ENCODE data around the gene RNF157. TPM values are rescaled to one million over a fixed set of nuclear protein-coding genes. Genes with fewer than 3 reads are reported as not detected.

The RNF157 gene
- total RNA-seq, 1 donor from 2014 or later = 3.1 TPM

GRCh38 chr17:76120658-76121008, 119.7 kb downstream of the RNF157 start:
- Mint-ChIP-seq H3K9me3 (no peaks in the 10 kb centered on the region), H3K36me3 (ENCODE audit: low read depth) (no peaks in the 10 kb centered on the region), H3K27me3 (peaks cover 3% of the 10 kb centered on the region), H3K4me1 (peaks cover 17% of the 10 kb centered on the region), H3K27ac (no peak overlapping the region), H3K4me3 (no peak overlapping the region)
- DNase-seq (no peak), ATAC-seq (ENCODE audit: low read depth) (no peak)
- POLR2A ChIA-PET = interaction anchor here (2.4 to 13.5 kb wide), 3 partner anchors 60 to 159 kb away, joined by 7 to 257 read pairs (median 67); partner anchors contain the start of gene UBALD2
- TF ChIP-seq CTCF (IDR thresholded peaks at IDR 0.05) = no peak
- intact Hi-C loops (cut with micrococcal nuclease) = loop anchor here (1.0 to 5.0 kb wide), 6 partner anchors 20 to 287 kb away; partner anchors contain the start of gene FOXJ1
- CTCF ChIA-PET = interaction anchor here (1.2 to 11.2 kb wide), 17 partner anchors 10 to 277 kb away, joined by 3 to 228 read pairs (median 5); no protein-coding TSS in a partner anchor

DNA sequence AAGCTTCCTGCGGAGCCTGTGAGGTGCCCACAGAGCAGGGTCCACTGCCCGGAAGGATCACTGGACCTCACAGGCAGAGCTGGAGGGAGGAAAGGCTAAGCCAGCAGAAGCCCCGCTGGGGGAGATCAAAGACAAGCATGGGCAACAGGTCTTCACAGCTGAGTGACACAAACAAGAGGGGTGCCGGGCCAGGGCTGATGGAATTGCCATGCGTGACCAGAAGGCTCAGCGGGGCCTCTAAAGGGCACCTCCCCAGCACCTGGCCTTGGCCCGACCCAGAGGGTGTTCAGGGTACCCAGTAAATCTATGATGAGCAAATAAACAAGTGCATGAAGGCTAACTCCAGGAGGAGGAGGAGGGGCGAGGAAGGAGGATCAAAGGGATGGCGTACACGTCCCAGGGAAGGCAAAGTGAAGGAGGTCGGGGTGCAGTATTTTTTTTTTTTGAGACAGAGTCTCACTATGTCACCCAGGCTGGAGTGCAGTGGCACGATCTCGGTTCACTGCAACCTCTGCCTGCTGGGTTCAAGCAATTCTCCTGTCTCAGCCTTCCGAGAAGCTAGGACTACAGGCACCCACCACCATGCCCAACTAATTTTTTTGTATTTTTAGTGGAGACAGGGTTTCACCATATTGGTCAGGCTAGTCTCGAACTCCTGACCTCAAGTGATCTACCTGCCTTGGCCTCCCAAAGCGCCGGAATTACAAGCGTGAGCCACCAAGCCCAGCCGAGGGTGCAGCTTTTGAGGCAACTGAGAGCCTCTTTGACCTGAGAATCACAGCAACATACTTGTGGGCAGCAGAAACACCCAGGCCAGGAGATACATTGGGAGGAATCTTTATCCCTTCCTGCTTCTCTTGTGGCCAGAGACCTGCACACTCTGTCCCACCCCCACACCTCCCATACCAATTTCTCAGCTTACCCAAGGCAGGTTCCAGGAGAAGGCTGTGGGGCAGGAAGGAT, 120.6 kb downstream of the RNF157 start:
- H3K4me1 Mint-ChIP-seq = peaks cover 17% of the 10 kb centered on the region
- intact Hi-C loops (cut with micrococcal nuclease) = loop anchor here (2.0 to 5.0 kb wide), 3 partner anchors 21 to 288 kb away; partner anchors contain the start of gene FOXJ1
- no peak for ATAC-seq (ENCODE audit: low read depth)
- no peak for TF ChIP-seq CTCF (IDR thresholded peaks at IDR 0.05)
- no peak overlapping the region for H3K27ac Mint-ChIP-seq
- H3K27me3 Mint-ChIP-seq = peaks cover 3% of the 10 kb centered on the region
- ChIA-PET POLR2A (interaction anchor here (0.6 to 13.5 kb wide), 4 partner anchors 61 to 170 kb away, joined by 5 to 257 read pairs (median 37); partner anchors contain the start of gene UBALD2), CTCF (interaction anchor here (1.5 to 11.2 kb wide), 7 partner anchors 11 to 278 kb away, joined by 4 to 228 read pairs (median 6); no protein-coding TSS in a partner anchor)
- no peaks in the 10 kb centered on the region for H3K36me3 Mint-ChIP-seq (ENCODE audit: low read depth)
- H3K9me3 Mint-ChIP-seq = no peaks in the 10 kb centered on the region
- no peak for DNase-seq
- H3K4me3 Mint-ChIP-seq = no peak overlapping the region

GRCh38 chr17:76115138-76115754, 125.0 kb downstream of the RNF157 start:
- H3K27me3 Mint-ChIP-seq = peaks cover 3% of the 10 kb centered on the region
- ATAC-seq (ENCODE audit: low read depth) (no peak), DNase-seq (no peak)
- intact Hi-C loops (cut with micrococcal nuclease) = no loop called here
- H3K9me3 Mint-ChIP-seq = no peaks in the 10 kb centered on the region
- H3K4me3 Mint-ChIP-seq = no peak overlapping the region
- H3K27ac Mint-ChIP-seq = no peak overlapping the region
- no peaks in the 10 kb centered on the region for H3K36me3 Mint-ChIP-seq (ENCODE audit: low read depth)
- POLR2A ChIA-PET = interaction anchor here (1.0 to 1.9 kb wide), 2 partner anchors 11 to 165 kb away, joined by 3 to 5 read pairs; partner anchors contain the start of gene EXOC7
- H3K4me1 Mint-ChIP-seq = no peaks in the 10 kb centered on the region
- CTCF ChIA-PET = interaction anchor here (2.6 kb wide), 1 partner anchor 165 kb away, joined by 16 read pairs; no protein-coding TSS in a partner anchor
- TF ChIP-seq CTCF (IDR thresholded peaks at IDR 0.05) = no peak

DNA sequence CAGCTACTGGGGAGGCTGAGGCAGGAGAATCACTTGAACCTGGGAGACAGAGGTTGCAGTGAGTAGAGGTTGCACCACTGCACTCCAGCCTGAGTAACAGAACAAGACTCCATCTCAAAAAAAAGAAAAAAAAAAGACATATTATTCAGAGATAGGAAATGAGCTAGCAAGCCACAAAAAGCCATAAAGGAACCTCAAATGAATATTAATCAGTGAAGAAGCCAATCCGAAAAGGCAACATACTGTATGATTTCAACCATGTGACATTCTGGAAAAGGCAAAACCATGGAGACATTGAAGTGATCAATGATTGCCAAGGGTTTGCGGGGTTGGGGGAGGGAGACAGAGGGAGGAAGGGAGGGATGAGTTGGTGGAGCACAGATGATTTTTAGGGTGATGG, 128.3 kb downstream of the RNF157 start:
- intact Hi-C loops (cut with micrococcal nuclease) = no loop called here
- ChIA-PET CTCF (no interaction called here), POLR2A (no interaction called here)
- ATAC-seq (ENCODE audit: low read depth) = no peak
- H3K36me3 Mint-ChIP-seq (ENCODE audit: low read depth) = no peaks in the 10 kb centered on the region
- no peak overlapping the region for H3K27ac Mint-ChIP-seq
- H3K9me3 Mint-ChIP-seq = no peaks in the 10 kb centered on the region
- no peaks in the 10 kb centered on the region for H3K4me1 Mint-ChIP-seq
- H3K4me3 Mint-ChIP-seq = no peak overlapping the region
- DNase-seq = no peak
- no peaks in the 10 kb centered on the region for H3K27me3 Mint-ChIP-seq
- no peak for TF ChIP-seq CTCF (IDR thresholded peaks at IDR 0.05)

Measured in activated B cell treated with CpG ODN at 0.5 μM for 24 hours (primary cell).